PFSK-1 (cell line): ENCODE results near the gene BTRC.

Source experiments
- REST ChIP-seq, 2 experiments: IDR thresholded peaks; 2 replicates each; pipeline versions ENCODE4 v1.6.1 to v1.8.0; 2011 to 2012; ENCODE audit warnings: low read depth in 2 of 2, low read length in 2 of 2, control low read depth in 1 of 2, inconsistent platforms in 1 of 2, mild to moderate bottlenecking in 1 of 2, moderate library complexity in 1 of 2; ENCODE audit not compliant: insufficient read depth in 1 of 2
- SIN3A ChIP-seq: IDR thresholded peaks from 2 replicates; pipeline ENCODE4 v1.6.1; 2012; ENCODE audit warnings: mild to moderate bottlenecking, low read length, moderate library complexity, borderline replicate concordance; ENCODE audit not compliant: insufficient read depth

- TF ChIP-seq SIN3A = no peak
- TF ChIP-seq REST (IDR thresholded peaks at IDR 0.05; ENCODE audit: insufficient read depth in 1 of 2, low read depth in 2 of 2, low read length in 2 of 2) = no peak
These were observed 7.8 kb upstream of the BTRC start for GRCh38 chr10:101346177-101346576.
